NCI-H69 (cell line): ENCODE results near the gene C14orf39.
A peak's percentile ranks its signal among the peaks of the same experiment; 100 is the strongest.

Source experiments
- DNase-seq: peaks from one replicate; lab custom pipeline; 2025; lab: John Stamatoyannopoulos, UW

The C14orf39 gene, protein sequence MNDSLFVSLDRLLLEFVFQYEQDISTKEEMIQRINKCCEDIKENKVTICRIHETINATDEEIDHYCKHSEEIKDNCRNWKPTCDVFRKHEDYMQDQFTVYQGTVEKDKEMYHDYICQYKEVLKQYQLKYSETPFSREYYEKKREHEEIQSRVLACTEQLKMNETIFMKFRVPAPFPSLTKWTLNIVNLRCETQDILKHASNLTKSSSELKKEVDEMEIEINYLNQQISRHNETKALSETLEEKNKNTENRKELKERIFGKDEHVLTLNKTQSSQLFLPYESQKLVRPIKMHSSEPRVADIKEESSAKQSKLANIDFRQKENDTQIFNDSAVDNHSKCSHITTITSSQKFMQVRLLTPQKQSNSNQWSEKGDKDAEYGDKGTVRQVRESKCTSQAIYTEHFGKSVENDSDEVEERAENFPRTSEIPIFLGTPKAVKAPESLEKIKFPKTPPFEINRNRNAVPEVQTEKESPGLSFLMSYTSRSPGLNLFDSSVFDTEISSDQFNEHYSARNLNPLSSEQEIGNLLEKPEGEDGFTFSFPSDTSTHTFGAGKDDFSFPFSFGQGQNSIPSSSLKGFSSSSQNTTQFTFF

DNA sequence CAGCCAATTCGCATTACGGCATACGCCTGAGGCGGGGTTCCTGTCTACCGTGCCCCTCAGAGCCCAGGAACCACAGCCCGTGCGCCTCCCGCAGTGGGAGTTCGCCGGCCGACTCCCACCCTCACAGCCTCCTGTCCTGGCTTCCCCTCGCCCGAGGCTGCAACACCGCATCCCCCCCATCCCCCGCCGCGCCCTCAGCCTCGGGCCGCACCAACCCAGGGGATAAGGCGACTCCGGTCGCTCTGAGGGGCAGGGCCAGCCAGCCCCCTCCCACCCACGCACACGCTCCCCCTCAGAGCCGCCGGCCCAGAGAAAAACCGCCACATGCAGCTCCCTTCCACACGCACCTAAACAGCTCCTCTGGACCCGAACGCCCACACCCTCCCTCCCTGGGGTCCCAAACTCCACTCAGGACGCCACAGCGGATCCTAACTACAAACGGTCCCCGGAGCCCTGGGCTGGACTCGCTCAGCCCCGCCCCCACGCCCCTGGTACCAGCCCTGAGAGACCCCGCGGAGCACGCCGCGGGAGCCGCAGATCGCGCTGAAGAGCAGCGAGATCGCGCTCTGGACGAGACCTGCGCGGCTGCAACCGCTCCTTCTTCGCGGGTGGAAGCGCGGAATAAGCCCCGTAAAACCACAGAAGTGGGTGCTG is at the start of gene C14orf39:
Gene C14orf39 (minus strand): TSS at position 466 of the 654 bp plus-strand sequence. CDS start 985 bp downstream, outside the sequence.
- no peak for DNase-seq

GRCh38 chr14:60532442-60532841 is 46.6 kb upstream of the C14orf39 start:
- no peak for DNase-seq

GRCh38 chr14:60515511-60516289 is 29.8 kb upstream of the C14orf39 start:
- DNase-seq: no peak

DNA sequence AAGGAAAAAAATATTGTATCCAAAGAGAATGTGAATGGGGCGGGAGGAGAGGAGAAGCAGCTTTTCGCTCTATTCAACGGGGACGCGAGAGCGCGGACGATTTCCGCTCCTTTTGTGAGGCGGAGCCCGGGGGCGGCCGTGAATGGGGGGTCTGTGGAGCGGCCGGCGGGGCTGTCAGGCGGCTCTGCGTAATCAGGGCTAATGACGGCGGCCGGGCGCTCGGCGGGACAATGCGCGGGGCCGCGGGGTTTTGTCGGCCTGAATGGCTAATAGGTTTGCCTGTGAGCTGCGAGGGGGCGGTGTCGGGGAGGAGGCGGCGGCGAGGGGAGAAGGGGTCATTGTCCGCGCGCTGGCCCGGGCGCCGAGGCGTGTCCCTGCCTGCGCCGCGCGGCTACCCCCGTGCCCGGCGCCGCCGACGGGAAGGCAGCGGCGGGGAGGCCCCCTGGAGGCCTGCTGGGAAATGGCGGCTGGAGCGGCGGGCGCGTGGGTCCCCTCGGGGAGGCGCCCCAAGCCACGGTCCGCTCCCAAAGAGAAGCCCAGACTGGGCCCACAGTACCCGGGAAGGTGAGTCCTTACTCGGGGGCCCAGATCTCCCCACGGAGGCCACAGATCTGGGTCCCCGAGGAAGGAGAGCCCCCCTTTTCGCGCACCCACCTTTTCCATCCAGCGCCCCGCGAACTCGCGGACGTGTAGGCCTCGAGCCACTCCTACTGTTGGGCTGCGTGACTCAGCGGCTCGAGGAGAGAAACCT is 29.1 kb upstream of the C14orf39 start:
- peak; percentile 96 for DNase-seq

DNA sequence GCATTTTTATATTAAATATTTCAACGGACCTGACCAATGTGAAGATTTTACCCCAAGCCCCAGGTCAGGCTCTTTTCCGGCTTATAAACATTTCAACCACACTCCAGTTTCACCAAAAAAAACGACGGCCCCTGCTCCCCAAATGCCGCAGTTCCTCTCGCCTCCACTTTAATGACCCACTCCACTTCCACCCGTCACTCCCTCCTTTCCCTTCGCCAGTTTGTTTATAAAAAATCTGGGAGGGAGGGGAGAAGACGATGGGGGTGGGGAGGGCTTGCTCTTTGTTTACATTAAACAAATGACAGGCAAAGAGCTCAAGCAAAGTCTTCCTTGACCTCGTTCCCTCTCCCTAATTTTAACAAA is 28.5 kb upstream of the C14orf39 start:
- peak; percentile 92 for DNase-seq

DNA sequence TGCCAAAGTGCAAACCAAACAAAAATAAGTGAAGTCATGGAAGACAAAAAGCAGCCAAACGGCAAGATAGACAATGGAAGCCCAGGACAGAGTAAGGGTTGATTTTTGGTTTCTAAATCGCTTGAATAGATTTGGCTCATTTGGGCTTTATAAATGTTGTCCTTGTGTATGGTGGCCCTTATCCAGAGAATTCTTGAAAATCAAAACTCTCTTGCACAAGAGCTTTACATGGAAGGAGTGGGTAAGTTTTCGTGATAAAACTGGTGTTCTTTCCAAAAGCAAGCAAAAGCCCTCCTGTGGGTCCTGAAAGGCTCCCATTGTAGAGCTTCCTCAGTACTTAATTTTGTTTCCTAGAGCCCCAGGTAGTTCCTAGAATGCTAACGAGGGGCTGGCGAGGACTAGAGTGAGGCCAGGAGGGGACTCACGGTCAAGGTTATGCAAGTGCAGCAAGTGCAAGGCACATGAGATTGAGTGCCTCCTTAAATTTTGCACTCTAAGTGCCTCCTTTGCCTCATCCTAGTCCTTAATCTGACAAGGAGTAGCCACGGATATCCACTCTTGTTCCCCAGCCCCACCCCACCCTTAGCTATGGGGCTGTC is 27.2 kb upstream of the C14orf39 start:
- peak; percentile 11 for DNase-seq

GRCh38 chr14:60512126-60512525 is 26.3 kb upstream of the C14orf39 start:
- DNase-seq: no peak

DNA sequence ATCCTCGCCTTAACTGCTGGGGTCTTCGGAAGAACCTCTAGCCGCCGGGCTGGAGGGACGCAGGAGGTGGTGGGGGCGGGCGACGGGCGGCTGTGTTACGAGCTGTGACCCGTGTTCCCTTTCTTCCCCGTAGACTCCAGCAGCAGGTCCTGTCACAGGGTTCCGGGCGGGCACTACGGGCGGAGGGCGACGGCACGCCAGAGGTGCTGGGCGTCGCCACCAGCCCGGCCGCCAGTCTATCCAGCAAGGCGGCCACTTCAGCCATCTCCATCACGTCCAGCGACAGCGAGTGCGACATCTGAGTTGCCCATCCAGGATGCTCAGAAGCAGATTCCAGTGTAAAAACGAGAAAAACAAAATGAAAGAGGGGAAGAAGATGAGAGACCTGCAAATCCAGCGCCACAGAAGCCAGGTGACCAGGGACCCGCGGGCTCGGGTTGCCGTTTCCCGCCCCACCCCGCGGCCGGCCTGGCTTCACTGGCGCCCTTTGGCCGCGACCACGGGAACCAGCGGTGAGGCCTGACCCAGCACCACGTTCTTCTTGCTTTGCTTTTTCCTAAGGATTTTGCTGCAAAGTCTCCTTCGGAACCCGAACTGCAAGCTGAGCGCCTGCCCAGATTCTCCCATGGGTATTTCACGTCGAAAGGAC is 25.2 kb upstream of the C14orf39 start:
- DNase-seq: no peak

GRCh38 chr14:60510254-60510950 is 24.5 kb upstream of the C14orf39 start:
- no peak for DNase-seq

- DNase-seq: no peak
These were observed 23.8 kb upstream of the C14orf39 start for GRCh38 chr14:60509438-60510253.

- DNase-seq: peak; percentile 70
These were observed 23.0 kb upstream of the C14orf39 start, which contains the start of gene SIX6 for GRCh38 chr14:60508707-60509437. TSS of gene SIX6 (plus strand) at chr14:60509146. CDS start at chr14:60509399, 253 bp downstream.

DNA sequence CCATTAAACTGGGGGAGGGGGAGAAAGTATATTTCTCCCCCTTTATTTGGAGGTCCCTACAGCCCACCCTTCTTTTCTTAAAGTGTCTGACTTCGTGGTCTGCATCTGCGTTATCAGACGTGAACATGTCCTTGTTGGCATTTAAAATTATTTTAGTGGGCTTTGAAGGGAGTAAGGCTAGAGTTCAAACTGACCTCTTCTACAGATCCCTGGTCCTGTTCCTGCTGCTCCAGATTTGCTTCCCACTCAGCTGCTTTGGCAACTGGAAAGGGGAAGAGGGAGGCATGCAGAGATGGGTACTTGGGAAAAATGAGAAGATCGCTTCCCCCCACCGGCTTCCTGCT is 22.5 kb upstream of the C14orf39 start:
- DNase-seq: no peak

DNA sequence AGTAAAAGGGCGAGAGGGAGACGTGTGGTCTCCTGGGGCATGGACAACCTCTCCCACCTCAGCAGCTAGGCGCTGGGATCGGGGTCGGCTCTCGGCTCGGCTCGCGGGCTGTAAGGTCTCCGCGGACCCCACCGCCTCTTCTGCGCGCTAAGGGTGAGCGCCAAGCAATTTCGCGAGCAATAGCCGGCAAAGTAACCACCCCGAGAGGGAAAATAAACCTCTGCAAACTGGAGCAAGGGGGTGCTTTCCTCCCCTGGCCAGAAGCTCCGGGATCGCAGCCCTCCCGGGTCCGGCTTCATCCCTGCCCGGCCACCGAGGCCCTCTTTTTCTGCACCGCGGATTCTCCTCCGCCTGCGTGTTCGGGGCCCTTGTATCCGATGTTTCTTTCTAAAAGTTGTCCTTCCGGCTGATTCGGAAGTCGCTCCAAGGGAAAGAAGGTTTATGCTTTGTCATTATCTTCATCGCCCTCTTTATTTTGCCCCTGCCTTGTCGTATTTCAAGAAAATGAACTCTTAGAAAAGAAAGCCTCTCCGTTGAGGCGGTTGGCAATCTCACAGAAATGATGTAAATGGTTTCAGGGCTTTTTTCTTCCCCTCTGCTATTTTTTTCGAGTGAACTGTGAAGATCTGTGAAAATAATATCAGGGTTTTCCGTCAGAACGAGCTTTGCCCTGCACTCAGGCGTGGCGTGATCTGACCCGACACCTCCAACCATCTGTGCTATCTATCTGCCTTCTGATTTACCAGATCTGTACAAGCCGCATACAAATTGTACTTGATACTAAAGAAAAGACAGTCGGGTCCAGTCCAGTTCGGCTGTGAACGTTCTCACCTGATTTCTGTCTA is 21.3 kb upstream of the C14orf39 start:
- no peak for DNase-seq

DNA sequence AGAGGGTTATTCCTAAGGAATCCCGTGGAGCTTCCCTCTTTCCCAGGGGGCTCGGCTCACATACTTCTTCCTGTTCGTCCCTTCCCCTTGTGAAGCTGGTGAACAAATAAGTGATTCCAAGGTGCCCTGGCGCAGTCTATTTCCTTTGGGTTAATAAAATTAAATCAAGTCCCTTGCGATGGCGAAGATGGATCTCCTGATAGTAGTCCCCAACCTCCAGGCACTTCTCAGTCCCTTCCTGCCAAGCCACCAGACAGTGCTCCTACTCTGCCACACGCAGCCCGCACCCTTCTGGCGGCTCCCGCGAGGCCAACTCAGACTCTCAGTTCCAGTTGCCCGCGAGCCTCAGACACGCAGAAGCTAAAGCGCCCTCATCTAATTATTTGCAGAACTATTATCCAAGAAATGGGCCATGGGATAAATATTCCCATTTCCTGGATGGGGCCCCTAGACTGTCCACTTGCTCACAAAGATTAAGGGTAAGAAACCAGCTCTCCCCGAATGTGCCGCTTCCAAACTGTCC is 20.7 kb upstream of the C14orf39 start:
- no peak for DNase-seq

- DNase-seq: no peak
These were observed 20.1 kb upstream of the C14orf39 start for GRCh38 chr14:60506010-60506409.

DNA sequence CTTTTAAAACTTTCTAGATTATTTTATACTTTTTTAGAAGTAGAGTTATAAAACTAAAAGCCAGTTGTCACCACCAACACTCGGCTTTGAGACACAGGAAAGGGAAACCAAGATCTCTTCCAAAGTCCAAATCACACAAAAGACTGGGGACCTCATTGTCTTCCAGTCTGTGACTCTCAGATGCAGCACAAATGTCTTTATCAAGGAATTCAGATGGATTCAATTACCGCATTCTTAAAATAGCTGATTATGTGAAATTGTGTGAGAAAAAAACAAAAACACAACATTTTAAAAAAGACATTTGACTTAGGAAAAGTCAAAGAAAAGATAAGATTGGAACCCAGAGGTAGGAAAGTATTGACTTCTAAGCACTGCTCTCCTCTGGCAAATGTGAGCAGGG is 19.6 kb upstream of the C14orf39 start:
- no peak for DNase-seq

DNA sequence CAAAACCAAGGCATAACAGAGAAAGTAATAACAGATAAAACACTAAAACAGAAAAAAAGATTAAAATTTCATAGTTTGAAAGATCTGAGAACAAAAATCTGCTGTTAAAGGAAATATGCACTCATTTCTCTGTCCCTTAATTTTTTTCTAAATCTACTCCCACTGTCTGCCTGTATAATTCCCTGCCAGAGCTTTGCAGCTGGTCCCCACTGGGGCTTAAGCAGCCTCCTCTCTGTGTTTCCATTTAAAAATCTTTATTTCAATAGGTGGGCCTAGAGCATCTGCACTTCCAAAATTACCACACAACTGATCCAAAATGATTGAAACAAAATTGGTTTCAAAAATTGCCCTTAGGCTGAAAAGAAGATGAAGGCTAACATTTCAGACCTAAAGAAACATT is 16.7 kb upstream of the C14orf39 start:
- DNase-seq: peak; percentile 53
